Lower leg skin (tissue), 3 donors: ENCODE measurements around the gene SFMBT1.

ENCODE experiments used
- CTCF ChIP-seq, 3 donors: fragments of 450-650 bp; IDR thresholded peaks; one replicate each; pipeline ENCODE4 v1.5.1; 2016; ENCODE audit warnings: antibody characterized with exemption in 3 of 3, mild to moderate bottlenecking in 3 of 3, moderate library complexity in 2 of 3
- POLR2A ChIP-seq, 2 donors: fragments of 450-650 bp; IDR thresholded peaks; one replicate each; pipeline ENCODE4 v1.6.1; 2016 to 2017; ENCODE audit warnings: antibody characterized with exemption in 2 of 2, mild to moderate bottlenecking in 1 of 2, moderate library complexity in 1 of 2

GRCh38 chr3:53068176-53068575 lies 22.3 kb upstream of the SFMBT1 start:
- TF ChIP-seq CTCF (IDR thresholded peaks at IDR 0.05) (no peak), POLR2A (IDR thresholded peaks at IDR 0.05) (no peak)
